HEK293 (cell line): ENCODE measurements around the gene USP33.

ENCODE experiments used
- FEZF1 ChIP-seq: fragments of 450-650 bp; formaldehyde crosslinking; IDR thresholded peaks from 2 replicates; pipeline ENCODE4 v1.5.1; 2016; ENCODE audit warnings: missing biosample characterization, missing genetic modification characterization
- GLI4 ChIP-seq: fragments of 450-650 bp; formaldehyde crosslinking; IDR thresholded peaks from 2 replicates; pipeline ENCODE4 v1.5.1; 2016; ENCODE audit warnings: missing biosample characterization, missing genetic modification characterization
- OSR2 ChIP-seq: fragments of 450-650 bp; formaldehyde crosslinking; IDR thresholded peaks from 2 replicates; pipeline ENCODE4 v1.5.1; 2016; ENCODE audit warnings: missing biosample characterization, missing genetic modification characterization
- SCRT2 ChIP-seq: fragments of 450-650 bp; formaldehyde crosslinking; IDR thresholded peaks from 2 replicates; pipeline ENCODE4 v1.5.1; 2016; ENCODE audit warnings: missing biosample characterization, missing genetic modification characterization
- SETDB1 ChIP-seq: IDR thresholded peaks from one replicate; pipeline ENCODE4 v1.6.1; 2017; ENCODE audit warnings: mild to moderate bottlenecking, low read length, moderate library complexity, mixed read lengths; ENCODE audit not compliant: insufficient read length
- SP2 ChIP-seq: fragments of 450-650 bp; formaldehyde crosslinking; IDR thresholded peaks from 2 replicates; pipeline ENCODE4 v1.5.1; 2016; ENCODE audit warnings: missing biosample characterization, missing genetic modification characterization
- ZBTB21 ChIP-seq: fragments of 450-650 bp; formaldehyde crosslinking; IDR thresholded peaks from 2 replicates; pipeline ENCODE4 v1.5.1; 2017; ENCODE audit warnings: missing biosample characterization, missing genetic modification characterization
- ZFP37 ChIP-seq: fragments of 450-650 bp; formaldehyde crosslinking; IDR thresholded peaks from 2 replicates; pipeline ENCODE4 v1.5.1; 2016; ENCODE audit warnings: missing biosample characterization, missing genetic modification characterization
- ZIC2 ChIP-seq: fragments of 450-650 bp; formaldehyde crosslinking; IDR thresholded peaks from 2 replicates; pipeline ENCODE4 v1.5.1; 2016; ENCODE audit warnings: missing biosample characterization, missing genetic modification characterization
- ZNF140 ChIP-seq: fragments of 450-650 bp; formaldehyde crosslinking; IDR thresholded peaks from 2 replicates; pipeline ENCODE4 v1.5.1; 2016; ENCODE audit warnings: missing biosample characterization, missing genetic modification characterization
- ZNF184 ChIP-seq: fragments of 450-650 bp; IDR thresholded peaks from 2 replicates; pipeline ENCODE4 v1.5.1; 2018; ENCODE audit warnings: missing biosample characterization, mild to moderate bottlenecking, missing genetic modification characterization
- ZNF202 ChIP-seq: fragments of 450-650 bp; formaldehyde crosslinking; IDR thresholded peaks from 2 replicates; pipeline ENCODE4 v1.5.1; 2016; ENCODE audit warnings: missing biosample characterization, missing genetic modification characterization, borderline replicate concordance
- ZNF211 ChIP-seq: fragments of 450-650 bp; formaldehyde crosslinking; IDR thresholded peaks from 2 replicates; pipeline ENCODE4 v1.5.1; 2016; ENCODE audit warnings: low read depth, missing biosample characterization, missing genetic modification characterization
- ZNF223 ChIP-seq: fragments of 450-650 bp; formaldehyde crosslinking; IDR thresholded peaks from 2 replicates; pipeline ENCODE4 v1.5.1; 2016; ENCODE audit warnings: missing biosample characterization, missing genetic modification characterization
- ZNF274 ChIP-seq, 2 experiments: fragments of 200-500 bp in 1 of 2; fragments of 450-650 bp in 1 of 2; sonication (Bioruptor generic) in 1 of 2; formaldehyde crosslinking in 1 of 2; IDR thresholded peaks; 2 replicates each; pipeline versions ENCODE4 v1.5.1 to v1.6.1; 2014 to 2016; ENCODE audit warnings: borderline replicate concordance in 1 of 2, inconsistent platforms in 1 of 2, low read length in 1 of 2, missing biosample characterization in 1 of 2, missing genetic modification characterization in 1 of 2
- ZNF350 ChIP-seq: fragments of 450-650 bp; formaldehyde crosslinking; IDR thresholded peaks from 2 replicates; pipeline ENCODE4 v1.5.0; 2017; ENCODE audit warnings: missing biosample characterization, mild to moderate bottlenecking, missing genetic modification characterization
- ZNF600 ChIP-seq: fragments of 450-650 bp; formaldehyde crosslinking; IDR thresholded peaks from 2 replicates; pipeline ENCODE4 v1.5.1; 2016; ENCODE audit warnings: missing biosample characterization, missing genetic modification characterization
- ZNF629 ChIP-seq: fragments of 450-650 bp; formaldehyde crosslinking; IDR thresholded peaks from 2 replicates; pipeline ENCODE4 v1.5.1; 2017; ENCODE audit warnings: missing biosample characterization, missing genetic modification characterization
- ZNF792 ChIP-seq: fragments of 450-650 bp; formaldehyde crosslinking; IDR thresholded peaks from 2 replicates; pipeline ENCODE4 v1.5.1; 2016; ENCODE audit warnings: missing biosample characterization, missing genetic modification characterization
- ZNF843 ChIP-seq: fragments of 450-650 bp; formaldehyde crosslinking; IDR thresholded peaks from 2 replicates; pipeline ENCODE4 v1.5.1; 2016; ENCODE audit warnings: missing biosample characterization, missing genetic modification characterization
- TF ChIP-seq, protein P1 (sequence below): fragments of 450-650 bp; formaldehyde crosslinking; IDR thresholded peaks from 2 replicates; pipeline ENCODE4 v1.5.1; 2016; ENCODE audit warnings: missing biosample characterization, missing genetic modification characterization
- TF ChIP-seq, protein P2 (sequence below): fragments of 450-650 bp; formaldehyde crosslinking; IDR thresholded peaks from 2 replicates; pipeline ENCODE4 v1.5.1; 2016; ENCODE audit warnings: missing biosample characterization, missing genetic modification characterization
- TF ChIP-seq, protein P3 (sequence below): fragments of 450-650 bp; formaldehyde crosslinking; IDR thresholded peaks from 2 replicates; pipeline ENCODE4 v1.5.1; 2016; ENCODE audit warnings: missing biosample characterization, missing genetic modification characterization
- TF ChIP-seq, protein P4 (sequence below): fragments of 450-650 bp; formaldehyde crosslinking; IDR thresholded peaks from 2 replicates; pipeline ENCODE4 v1.5.1; 2016; ENCODE audit warnings: missing biosample characterization, missing genetic modification characterization
- TF ChIP-seq, protein P5 (sequence below): fragments of 450-650 bp; formaldehyde crosslinking; IDR thresholded peaks from 2 replicates; pipeline ENCODE4 v1.5.1; 2017; ENCODE audit warnings: missing biosample characterization, missing genetic modification characterization
- TF ChIP-seq, protein P6 (sequence below): fragments of 450-650 bp; formaldehyde crosslinking; IDR thresholded peaks from 2 replicates; pipeline ENCODE4 v1.5.1; 2016; ENCODE audit warnings: missing biosample characterization, missing genetic modification characterization, borderline replicate concordance

USP33 gene

DNA sequence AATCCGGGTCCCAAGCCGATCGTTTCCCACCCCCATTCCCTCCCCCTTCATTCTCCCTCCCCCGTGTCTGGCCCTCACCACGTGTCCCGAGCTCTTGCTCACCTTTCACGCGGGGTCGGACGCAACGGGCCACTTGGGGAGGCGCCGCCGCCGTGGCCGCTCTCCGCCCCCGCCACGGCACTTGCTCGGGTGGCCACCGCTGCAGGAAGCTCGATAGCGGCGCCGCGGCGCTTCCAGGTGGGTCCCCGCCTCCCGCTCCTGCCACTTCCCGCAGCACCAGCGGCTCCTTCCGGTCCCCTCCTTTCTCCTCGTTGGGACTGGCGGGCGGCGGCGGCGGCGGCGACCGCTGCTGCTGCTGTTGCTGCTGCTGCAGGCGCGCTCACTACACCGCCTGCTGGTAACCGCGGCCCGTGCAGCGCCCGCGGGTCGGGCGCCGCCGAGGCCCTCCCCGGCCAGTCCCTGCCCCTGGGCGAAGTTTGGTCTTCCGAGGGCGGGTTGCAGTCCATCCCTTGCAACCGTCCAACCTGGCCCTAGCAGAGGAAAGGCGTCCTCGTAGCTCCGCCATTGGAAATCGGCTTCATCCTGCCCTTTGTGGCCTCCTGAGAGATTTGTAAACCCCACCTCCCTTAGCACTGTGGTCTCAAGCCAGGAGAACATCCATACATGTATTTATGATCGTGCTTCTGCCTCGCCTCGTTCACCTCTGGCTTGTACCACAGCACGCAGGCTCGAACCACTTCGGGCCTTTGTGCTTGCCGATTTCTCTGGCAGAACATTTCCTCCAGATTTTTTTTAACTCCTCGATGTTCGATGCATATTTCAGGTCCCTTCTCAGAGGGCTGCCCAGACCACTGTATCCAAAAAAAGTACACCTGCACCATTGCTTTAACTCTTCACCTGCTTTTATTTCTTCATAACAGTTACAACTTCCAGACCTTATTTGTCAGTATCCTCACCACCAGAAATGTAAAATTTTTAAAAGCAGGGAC, 76.2 kb downstream of the USP33 start (continued):
- TF ChIP-seq, protein P1, sequence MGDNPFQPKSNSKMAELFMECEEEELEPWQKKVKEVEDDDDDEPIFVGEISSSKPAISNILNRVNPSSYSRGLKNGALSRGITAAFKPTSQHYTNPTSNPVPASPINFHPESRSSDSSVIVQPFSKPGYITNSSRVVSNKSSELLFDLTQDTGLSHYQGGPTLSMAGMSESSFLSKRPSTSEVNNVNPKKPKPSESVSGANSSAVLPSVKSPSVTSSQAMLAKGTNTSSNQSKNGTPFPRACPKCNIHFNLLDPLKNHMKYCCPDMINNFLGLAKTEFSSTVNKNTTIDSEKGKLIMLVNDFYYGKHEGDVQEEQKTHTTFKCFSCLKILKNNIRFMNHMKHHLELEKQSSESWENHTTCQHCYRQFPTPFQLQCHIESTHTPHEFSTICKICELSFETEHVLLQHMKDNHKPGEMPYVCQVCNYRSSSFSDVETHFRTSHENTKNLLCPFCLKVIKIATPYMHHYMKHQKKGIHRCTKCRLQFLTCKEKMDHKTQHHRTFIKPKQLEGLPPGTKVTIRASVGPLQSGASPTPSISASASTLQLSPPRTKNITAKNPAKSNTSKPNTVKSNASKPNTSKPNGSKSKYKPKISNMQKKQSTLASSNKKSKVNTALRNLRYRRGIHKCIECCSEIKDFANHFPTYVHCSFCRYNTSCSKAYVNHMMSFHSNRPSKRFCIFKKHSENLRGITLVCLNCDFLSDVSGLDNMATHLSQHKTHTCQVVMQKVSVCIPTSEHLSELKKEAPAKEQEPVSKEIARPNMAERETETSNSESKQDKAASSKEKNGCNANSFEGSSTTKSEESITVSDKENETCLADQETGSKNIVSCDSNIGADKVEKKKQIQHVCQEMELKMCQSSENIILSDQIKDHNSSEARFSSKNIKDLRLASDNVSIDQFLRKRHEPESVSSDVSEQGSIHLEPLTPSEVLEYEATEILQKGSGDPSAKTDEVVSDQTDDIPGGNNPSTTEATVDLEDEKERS (tag by site-specific recombination): no peak
- TF ChIP-seq ZNF184 (tag by site-specific recombination) (peak; percentile 21; the same call in 1 of the 2 replicates), SETDB1 (no peak), ZNF600 (tag by site-specific recombination) (peak; percentile 82), ZBTB21 (tag by site-specific recombination) (no peak), SCRT2 (tag by site-specific recombination) (no peak; the same call in 1 of the 2 replicates), ZNF629 (tag by site-specific recombination) (no peak; the same call in 1 of the 2 replicates), ZNF350 (tag by site-specific recombination) (no peak), SP2 (tag by site-specific recombination) (peak; percentile 80), ZNF843 (tag by site-specific recombination) (no peak), FEZF1 (peak; percentile 20; the same call in 1 of the 2 replicates), OSR2 (peak; percentile 83), GLI4 (tag by site-specific recombination) (no peak), ZNF211 (tag by site-specific recombination) (no peak), ZNF792 (tag by site-specific recombination) (no peak), ZNF274 (IDR thresholded peaks at IDR 0.05; ENCODE audit: low read length) (no peak), ZNF274 (tag by site-specific recombination; IDR thresholded peaks at IDR 0.05; ENCODE audit: borderline replicate concordance) (no peak), ZNF223 (no peak), ZIC2 (tag by site-specific recombination) (no peak), ZNF140 (tag by site-specific recombination) (no peak), ZFP37 (tag by site-specific recombination) (no peak), ZNF202 (no peak)
- TF ChIP-seq, protein P2, sequence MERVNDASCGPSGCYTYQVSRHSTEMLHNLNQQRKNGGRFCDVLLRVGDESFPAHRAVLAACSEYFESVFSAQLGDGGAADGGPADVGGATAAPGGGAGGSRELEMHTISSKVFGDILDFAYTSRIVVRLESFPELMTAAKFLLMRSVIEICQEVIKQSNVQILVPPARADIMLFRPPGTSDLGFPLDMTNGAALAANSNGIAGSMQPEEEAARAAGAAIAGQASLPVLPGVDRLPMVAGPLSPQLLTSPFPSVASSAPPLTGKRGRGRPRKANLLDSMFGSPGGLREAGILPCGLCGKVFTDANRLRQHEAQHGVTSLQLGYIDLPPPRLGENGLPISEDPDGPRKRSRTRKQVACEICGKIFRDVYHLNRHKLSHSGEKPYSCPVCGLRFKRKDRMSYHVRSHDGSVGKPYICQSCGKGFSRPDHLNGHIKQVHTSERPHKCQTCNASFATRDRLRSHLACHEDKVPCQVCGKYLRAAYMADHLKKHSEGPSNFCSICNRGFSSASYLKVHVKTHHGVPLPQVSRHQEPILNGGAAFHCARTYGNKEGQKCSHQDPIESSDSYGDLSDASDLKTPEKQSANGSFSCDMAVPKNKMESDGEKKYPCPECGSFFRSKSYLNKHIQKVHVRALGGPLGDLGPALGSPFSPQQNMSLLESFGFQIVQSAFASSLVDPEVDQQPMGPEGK (tag by site-specific recombination): peak; percentile 96
- TF ChIP-seq, protein P3, sequence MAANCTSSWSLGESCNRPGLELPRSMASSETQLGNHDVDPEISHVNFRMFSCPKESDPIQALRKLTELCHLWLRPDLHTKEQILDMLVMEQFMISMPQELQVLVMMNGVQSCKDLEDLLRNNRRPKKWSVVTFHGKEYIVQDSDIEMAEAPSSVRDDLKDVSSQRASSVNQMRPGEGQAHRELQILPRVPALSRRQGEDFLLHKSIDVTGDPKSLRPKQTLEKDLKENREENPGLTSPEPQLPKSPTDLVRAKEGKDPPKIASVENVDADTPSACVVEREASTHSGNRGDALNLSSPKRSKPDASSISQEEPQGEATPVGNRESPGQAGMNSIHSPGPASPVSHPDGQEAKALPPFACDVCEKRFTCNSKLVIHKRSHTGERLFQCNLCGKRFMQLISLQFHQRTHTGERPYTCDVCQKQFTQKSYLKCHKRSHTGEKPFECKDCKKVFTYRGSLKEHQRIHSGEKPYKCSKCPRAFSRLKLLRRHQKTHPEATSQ: no peak
- TF ChIP-seq, protein P4, sequence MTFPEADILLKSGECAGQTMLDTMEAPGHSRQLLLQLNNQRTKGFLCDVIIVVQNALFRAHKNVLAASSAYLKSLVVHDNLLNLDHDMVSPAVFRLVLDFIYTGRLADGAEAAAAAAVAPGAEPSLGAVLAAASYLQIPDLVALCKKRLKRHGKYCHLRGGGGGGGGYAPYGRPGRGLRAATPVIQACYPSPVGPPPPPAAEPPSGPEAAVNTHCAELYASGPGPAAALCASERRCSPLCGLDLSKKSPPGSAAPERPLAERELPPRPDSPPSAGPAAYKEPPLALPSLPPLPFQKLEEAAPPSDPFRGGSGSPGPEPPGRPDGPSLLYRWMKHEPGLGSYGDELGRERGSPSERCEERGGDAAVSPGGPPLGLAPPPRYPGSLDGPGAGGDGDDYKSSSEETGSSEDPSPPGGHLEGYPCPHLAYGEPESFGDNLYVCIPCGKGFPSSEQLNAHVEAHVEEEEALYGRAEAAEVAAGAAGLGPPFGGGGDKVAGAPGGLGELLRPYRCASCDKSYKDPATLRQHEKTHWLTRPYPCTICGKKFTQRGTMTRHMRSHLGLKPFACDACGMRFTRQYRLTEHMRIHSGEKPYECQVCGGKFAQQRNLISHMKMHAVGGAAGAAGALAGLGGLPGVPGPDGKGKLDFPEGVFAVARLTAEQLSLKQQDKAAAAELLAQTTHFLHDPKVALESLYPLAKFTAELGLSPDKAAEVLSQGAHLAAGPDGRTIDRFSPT: no peak
- TF ChIP-seq, protein P5, sequence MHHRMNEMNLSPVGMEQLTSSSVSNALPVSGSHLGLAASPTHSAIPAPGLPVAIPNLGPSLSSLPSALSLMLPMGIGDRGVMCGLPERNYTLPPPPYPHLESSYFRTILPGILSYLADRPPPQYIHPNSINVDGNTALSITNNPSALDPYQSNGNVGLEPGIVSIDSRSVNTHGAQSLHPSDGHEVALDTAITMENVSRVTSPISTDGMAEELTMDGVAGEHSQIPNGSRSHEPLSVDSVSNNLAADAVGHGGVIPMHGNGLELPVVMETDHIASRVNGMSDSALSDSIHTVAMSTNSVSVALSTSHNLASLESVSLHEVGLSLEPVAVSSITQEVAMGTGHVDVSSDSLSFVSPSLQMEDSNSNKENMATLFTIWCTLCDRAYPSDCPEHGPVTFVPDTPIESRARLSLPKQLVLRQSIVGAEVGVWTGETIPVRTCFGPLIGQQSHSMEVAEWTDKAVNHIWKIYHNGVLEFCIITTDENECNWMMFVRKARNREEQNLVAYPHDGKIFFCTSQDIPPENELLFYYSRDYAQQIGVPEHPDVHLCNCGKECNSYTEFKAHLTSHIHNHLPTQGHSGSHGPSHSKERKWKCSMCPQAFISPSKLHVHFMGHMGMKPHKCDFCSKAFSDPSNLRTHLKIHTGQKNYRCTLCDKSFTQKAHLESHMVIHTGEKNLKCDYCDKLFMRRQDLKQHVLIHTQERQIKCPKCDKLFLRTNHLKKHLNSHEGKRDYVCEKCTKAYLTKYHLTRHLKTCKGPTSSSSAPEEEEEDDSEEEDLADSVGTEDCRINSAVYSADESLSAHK: no peak
- TF ChIP-seq, protein P6, sequence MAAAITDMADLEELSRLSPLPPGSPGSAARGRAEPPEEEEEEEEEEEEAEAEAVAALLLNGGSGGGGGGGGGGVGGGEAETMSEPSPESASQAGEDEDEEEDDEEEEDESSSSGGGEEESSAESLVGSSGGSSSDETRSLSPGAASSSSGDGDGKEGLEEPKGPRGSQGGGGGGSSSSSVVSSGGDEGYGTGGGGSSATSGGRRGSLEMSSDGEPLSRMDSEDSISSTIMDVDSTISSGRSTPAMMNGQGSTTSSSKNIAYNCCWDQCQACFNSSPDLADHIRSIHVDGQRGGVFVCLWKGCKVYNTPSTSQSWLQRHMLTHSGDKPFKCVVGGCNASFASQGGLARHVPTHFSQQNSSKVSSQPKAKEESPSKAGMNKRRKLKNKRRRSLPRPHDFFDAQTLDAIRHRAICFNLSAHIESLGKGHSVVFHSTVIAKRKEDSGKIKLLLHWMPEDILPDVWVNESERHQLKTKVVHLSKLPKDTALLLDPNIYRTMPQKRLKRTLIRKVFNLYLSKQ (tag by site-specific recombination): no peak
